Vagina (tissue), 2 donors: ENCODE data around the gene BIRC6. TPM values are rescaled to one million over a fixed set of nuclear protein-coding genes. Genes with fewer than 3 reads are reported as not detected.
"Not testable (repeated sequence)": the region's sequence is repeated elsewhere in the genome, so short reads cannot be mapped to it uniquely, and the experiment has no call there.

Experiments
- DNase-seq, 2 donors: peaks; one replicate each; pipeline ENCODE4 v3.0.0-alpha.2; 2017; ENCODE audit errors: extremely low spot score in 2 of 2
- H3K27ac ChIP-seq: fragments of 200-600 bp; sonication (generic); one replicate; pipeline ENCODE4 v1.5.1; 2019
- H3K27me3 ChIP-seq: fragments of 200-600 bp; sonication (generic); one replicate; pipeline ENCODE4 v1.5.1; 2019
- H3K36me3 ChIP-seq, 2 donors: fragments of 200-600 bp; sonication (generic); one replicate each; pipeline ENCODE4 v1.5.1; 2017 to 2019
- H3K4me1 ChIP-seq: fragments of 200-600 bp; sonication (generic); one replicate; pipeline ENCODE4 v1.5.1; 2019
- H3K4me3 ChIP-seq, 2 donors: fragments of 200-600 bp; sonication (generic); 1 replicate in 1 of 2; 2 replicates in 1 of 2; pipeline ENCODE4 v1.5.1; 2016 to 2019
- H3K9me3 ChIP-seq: fragments of 200-600 bp; sonication (generic); one replicate; pipeline ENCODE4 v1.5.1; 2019
- CTCF ChIP-seq, 3 experiments: fragments of 450-650 bp in 2 of 3; fragments of 200-600 bp in 1 of 3; sonication (generic) in 1 of 3; IDR thresholded peaks; one replicate each; pipeline ENCODE4 v1.5.1; 2017 to 2019; ENCODE audit warnings: antibody characterized with exemption in 3 of 3, mild to moderate bottlenecking in 2 of 3, moderate library complexity in 2 of 3
- POLR2A ChIP-seq, 2 donors: fragments of 450-650 bp; IDR thresholded peaks; one replicate each; pipeline ENCODE4 v1.6.1; 2017; ENCODE audit warnings: antibody characterized with exemption in 2 of 2, mild to moderate bottlenecking in 2 of 2, moderate library complexity in 2 of 2
- POLR2AphosphoS5 ChIP-seq, 2 donors: sonication (generic); formaldehyde crosslinking; IDR thresholded peaks; one replicate each; pipeline ENCODE4 v1.9.0; 2017; ENCODE audit warnings: antibody characterized with exemption in 2 of 2, mild to moderate bottlenecking in 2 of 2, low read depth in 1 of 2; ENCODE audit not compliant: insufficient read depth in 1 of 2
- intact Hi-C: fragments of 100-400 bp; cut with DNase I; formaldehyde crosslinking; loops from one replicate; pipeline ENCODE4 v1.15.1; 2023
- total RNA-seq: library from RNA; depleted of rRNA; stranded (reverse); fragments of >200 nt; gene quantifications from one replicate; pipeline ENCODE4 v1.2.3, GENCODE V29; 2016

The BIRC6 gene
- total RNA-seq, 1 donor from 2014 or later, result 92.8 TPM

- Histone ChIP-seq H3K4me3 (no peak overlapping the region), H3K27ac (no peak overlapping the region), H3K27me3 (no peaks in the 10 kb centered on the region), H3K9me3 (no peaks in the 10 kb centered on the region), H3K36me3 (peaks cover 0 to 6% of the 10 kb centered on the region in 2 donors), H3K4me1 (no peaks in the 10 kb centered on the region)
- intact Hi-C loops, result no loop called here
- no peak for TF ChIP-seq POLR2A (IDR thresholded peaks at IDR 0.05)
- no peak for TF ChIP-seq CTCF (IDR thresholded peaks at IDR 0.05)
- no peak for TF ChIP-seq POLR2AphosphoS5 (IDR thresholded peaks at IDR 0.05; ENCODE audit: insufficient read depth in 1 of 2, low read depth in 1 of 2)
- DNase-seq, result no peak
These were observed 101.0 kb downstream of the BIRC6 start for GRCh38 chr2:32457814-32458213.

GRCh38 chr2:32460861-32461260, 104.0 kb downstream of the BIRC6 start:
- DNase-seq, H3K27me3 ChIP-seq, H3K4me3 ChIP-seq, intact Hi-C loops, H3K9me3 ChIP-seq, H3K27ac ChIP-seq, H3K4me1 ChIP-seq: not testable (repeated sequence)
- peaks cover 0 to 28% of the 10 kb centered on the region in 2 donors for H3K36me3 ChIP-seq

GRCh38 chr2:32463110-32463509, 106.3 kb downstream of the BIRC6 start:
- Histone ChIP-seq H3K27ac (no peak overlapping the region), H3K4me3 (no peak overlapping the region), H3K27me3 (no peaks in the 10 kb centered on the region), H3K9me3 (no peaks in the 10 kb centered on the region), H3K4me1 (no peaks in the 10 kb centered on the region), H3K36me3 (peaks cover 0 to 49% of the 10 kb centered on the region in 2 donors)
- DNase-seq, result no peak
- no peak for TF ChIP-seq POLR2AphosphoS5 (IDR thresholded peaks at IDR 0.05; ENCODE audit: insufficient read depth in 1 of 2, low read depth in 1 of 2)
- TF ChIP-seq CTCF (IDR thresholded peaks at IDR 0.05), result no peak
- TF ChIP-seq POLR2A (IDR thresholded peaks at IDR 0.05), result no peak
- intact Hi-C loops, result no loop called here

GRCh38 chr2:32464431-32464830, 107.6 kb downstream of the BIRC6 start:
- H3K27ac ChIP-seq, result no peak overlapping the region
- no peaks in the 10 kb centered on the region for H3K27me3 ChIP-seq
- no peak for TF ChIP-seq POLR2AphosphoS5 (IDR thresholded peaks at IDR 0.05; ENCODE audit: insufficient read depth in 1 of 2, low read depth in 1 of 2)
- TF ChIP-seq CTCF (IDR thresholded peaks at IDR 0.05), result no peak
- no peak for TF ChIP-seq POLR2A (IDR thresholded peaks at IDR 0.05)
- H3K9me3 ChIP-seq, result no peaks in the 10 kb centered on the region
- DNase-seq, result no peak
- H3K4me1 ChIP-seq, result no peaks in the 10 kb centered on the region
- H3K36me3 ChIP-seq, result peaks cover 0 to 62% of the 10 kb centered on the region in 2 donors
- H3K4me3 ChIP-seq, result no peak overlapping the region
- intact Hi-C loops, result no loop called here

- DNase-seq, result no peak
- TF ChIP-seq POLR2AphosphoS5 (IDR thresholded peaks at IDR 0.05; ENCODE audit: insufficient read depth in 1 of 2, low read depth in 1 of 2) (no peak), POLR2A (IDR thresholded peaks at IDR 0.05) (no peak), CTCF (IDR thresholded peaks at IDR 0.05) (no peak)
- no peaks in the 10 kb centered on the region for H3K4me1 ChIP-seq
- no peak overlapping the region for H3K27ac ChIP-seq
- H3K27me3 ChIP-seq, result no peaks in the 10 kb centered on the region
- no peak overlapping the region for H3K4me3 ChIP-seq
- H3K9me3 ChIP-seq, result no peaks in the 10 kb centered on the region
- intact Hi-C loops, result no loop called here
- H3K36me3 ChIP-seq, result peaks cover 0 to 47% of the 10 kb centered on the region in 2 donors
These were observed 115.8 kb downstream of the BIRC6 start for GRCh38 chr2:32472605-32473004.

GRCh38 chr2:32474381-32474780, 117.6 kb downstream of the BIRC6 start:
- H3K27ac ChIP-seq, result no peak overlapping the region
- H3K9me3 ChIP-seq, result no peaks in the 10 kb centered on the region
- H3K4me3 ChIP-seq, result no peak overlapping the region
- intact Hi-C loops, result no loop called here
- no peaks in the 10 kb centered on the region for H3K27me3 ChIP-seq
- H3K4me1 ChIP-seq, result no peaks in the 10 kb centered on the region
- H3K36me3 ChIP-seq, result peaks cover 0 to 46% of the 10 kb centered on the region in 2 donors
- no peak for TF ChIP-seq POLR2AphosphoS5 (IDR thresholded peaks at IDR 0.05; ENCODE audit: insufficient read depth in 1 of 2, low read depth in 1 of 2)
- no peak for TF ChIP-seq CTCF (IDR thresholded peaks at IDR 0.05)
- no peak for DNase-seq
